ENCODE data around the gene VRTN.
A peak's percentile ranks its signal among the peaks of the same experiment; 100 is the strongest.

VRTN gene

DNA sequence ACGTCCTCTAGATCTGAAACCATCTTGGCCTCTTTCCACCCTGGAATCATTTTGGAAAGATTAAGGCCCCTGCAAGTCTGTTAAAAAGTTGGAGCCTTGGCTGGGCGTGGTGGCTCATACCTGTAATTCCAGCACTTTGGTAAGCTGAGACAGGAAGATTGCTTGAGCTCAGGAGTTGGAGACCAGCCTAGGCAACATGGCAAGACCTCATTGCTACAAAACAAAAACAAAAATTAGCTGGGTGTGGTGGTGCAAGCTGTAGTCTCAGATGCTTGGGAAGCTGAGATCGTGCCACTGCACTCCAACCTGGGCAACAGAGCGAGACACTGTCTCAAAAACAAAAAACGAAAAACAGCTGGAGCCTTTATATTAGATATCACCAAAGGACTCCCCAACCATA is 34.7 kb upstream of the VRTN start:
- TF ChIP-seq, protein P1, sequence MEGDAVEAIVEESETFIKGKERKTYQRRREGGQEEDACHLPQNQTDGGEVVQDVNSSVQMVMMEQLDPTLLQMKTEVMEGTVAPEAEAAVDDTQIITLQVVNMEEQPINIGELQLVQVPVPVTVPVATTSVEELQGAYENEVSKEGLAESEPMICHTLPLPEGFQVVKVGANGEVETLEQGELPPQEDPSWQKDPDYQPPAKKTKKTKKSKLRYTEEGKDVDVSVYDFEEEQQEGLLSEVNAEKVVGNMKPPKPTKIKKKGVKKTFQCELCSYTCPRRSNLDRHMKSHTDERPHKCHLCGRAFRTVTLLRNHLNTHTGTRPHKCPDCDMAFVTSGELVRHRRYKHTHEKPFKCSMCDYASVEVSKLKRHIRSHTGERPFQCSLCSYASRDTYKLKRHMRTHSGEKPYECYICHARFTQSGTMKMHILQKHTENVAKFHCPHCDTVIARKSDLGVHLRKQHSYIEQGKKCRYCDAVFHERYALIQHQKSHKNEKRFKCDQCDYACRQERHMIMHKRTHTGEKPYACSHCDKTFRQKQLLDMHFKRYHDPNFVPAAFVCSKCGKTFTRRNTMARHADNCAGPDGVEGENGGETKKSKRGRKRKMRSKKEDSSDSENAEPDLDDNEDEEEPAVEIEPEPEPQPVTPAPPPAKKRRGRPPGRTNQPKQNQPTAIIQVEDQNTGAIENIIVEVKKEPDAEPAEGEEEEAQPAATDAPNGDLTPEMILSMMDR (conservative IDR thresholded peaks at IDR 0.05; ENCODE audit: low read depth, low read length) = no peak
- Histone ChIP-seq H3K27ac (no peak overlapping the region), H3K4me3 (IDR thresholded peaks at IDR 0.05; ENCODE audit: insufficient read depth, low read depth, low read length) (no peak overlapping the region), H3K9ac (no peak overlapping the region), H3K4me2 (no peak overlapping the region), H3K79me2 (ENCODE audit: insufficient read depth, low read depth) (no peaks in the 10 kb centered on the region), H3K36me3 (ENCODE audit: insufficient read depth) (no peaks in the 10 kb centered on the region), H4K20me1 (ENCODE audit: insufficient read depth) (no peaks in the 10 kb centered on the region), H3K4me1 (ENCODE audit: low read depth, poor library complexity, severe bottlenecking) (no peaks in the 10 kb centered on the region), H2AFZ (ENCODE audit: low read depth) (no peak overlapping the region), H3K27me3 (ENCODE audit: insufficient read depth, low read depth) (no peaks in the 10 kb centered on the region)

DNA sequence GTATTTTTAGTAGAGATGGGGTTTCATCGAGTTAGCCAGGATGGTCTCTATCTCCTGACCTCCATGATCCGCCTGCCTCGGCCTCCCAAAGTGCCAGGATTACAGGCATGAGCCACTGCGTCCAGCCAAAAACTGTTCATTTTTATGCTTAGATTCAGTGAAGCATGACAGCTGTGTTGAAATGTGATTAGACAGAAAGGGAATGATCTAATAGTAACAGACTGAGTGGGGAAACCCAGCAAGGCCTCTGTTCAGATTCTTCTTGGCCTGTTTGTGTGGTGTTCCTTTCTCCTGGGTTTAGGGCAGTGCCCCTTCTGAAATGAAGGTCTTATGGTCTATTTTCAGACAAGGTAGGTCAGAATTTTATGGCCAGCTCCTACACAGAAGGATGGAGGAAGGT is 33.7 kb upstream of the VRTN start:
- no peak overlapping the region for H3K4me2 ChIP-seq
- no peak overlapping the region for H3K4me3 ChIP-seq (IDR thresholded peaks at IDR 0.05; ENCODE audit: insufficient read depth, low read depth, low read length)
- no peaks in the 10 kb centered on the region for H3K79me2 ChIP-seq (ENCODE audit: insufficient read depth, low read depth)
- no peak overlapping the region for H2AFZ ChIP-seq (ENCODE audit: low read depth)
- H3K27ac ChIP-seq = no peak overlapping the region
- no peaks in the 10 kb centered on the region for H3K27me3 ChIP-seq (ENCODE audit: insufficient read depth, low read depth)
- no peaks in the 10 kb centered on the region for H3K36me3 ChIP-seq (ENCODE audit: insufficient read depth)
- H3K4me1 ChIP-seq (ENCODE audit: low read depth, poor library complexity, severe bottlenecking) = no peaks in the 10 kb centered on the region
- TF ChIP-seq, protein P1 (conservative IDR thresholded peaks at IDR 0.05; ENCODE audit: low read depth, low read length) = no peak
- H3K9ac ChIP-seq = no peak overlapping the region
- H4K20me1 ChIP-seq (ENCODE audit: insufficient read depth) = no peaks in the 10 kb centered on the region

DNA sequence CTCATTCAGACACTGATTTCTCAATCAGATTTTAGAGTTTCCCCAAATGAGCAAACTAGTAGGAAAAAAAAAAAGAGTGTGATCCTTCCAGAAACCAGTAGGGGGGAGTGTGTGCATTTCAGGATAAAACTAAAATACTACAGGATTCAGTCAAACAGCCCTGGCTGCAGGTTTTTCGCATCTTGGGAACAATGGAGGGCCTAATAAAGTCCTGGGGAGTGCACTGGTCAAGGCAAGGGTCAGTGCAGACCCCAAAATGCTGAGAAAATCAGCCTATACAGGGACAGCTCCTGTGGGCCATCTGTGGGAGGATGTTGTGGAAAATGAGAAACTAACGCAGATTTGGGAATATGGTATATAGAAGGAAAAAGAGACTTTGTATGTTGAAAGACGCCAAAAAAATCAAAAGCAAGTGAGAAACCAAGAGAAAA is 23.3 kb upstream of the VRTN start:
- Histone ChIP-seq H3K9ac (no peak overlapping the region), H3K4me3 (IDR thresholded peaks at IDR 0.05; ENCODE audit: insufficient read depth, low read depth, low read length) (no peak overlapping the region), H3K27ac (no peak overlapping the region), H4K20me1 (ENCODE audit: insufficient read depth) (no peaks in the 10 kb centered on the region), H3K79me2 (ENCODE audit: insufficient read depth, low read depth) (no peaks in the 10 kb centered on the region), H3K4me2 (no peak overlapping the region), H3K27me3 (ENCODE audit: insufficient read depth, low read depth) (no peaks in the 10 kb centered on the region), H2AFZ (ENCODE audit: low read depth) (no peak overlapping the region), H3K36me3 (ENCODE audit: insufficient read depth) (no peaks in the 10 kb centered on the region), H3K4me1 (ENCODE audit: low read depth, poor library complexity, severe bottlenecking) (no peaks in the 10 kb centered on the region)
- TF ChIP-seq, protein P1 (conservative IDR thresholded peaks at IDR 0.05; ENCODE audit: low read depth, low read length) = peak; percentile 72

DNA sequence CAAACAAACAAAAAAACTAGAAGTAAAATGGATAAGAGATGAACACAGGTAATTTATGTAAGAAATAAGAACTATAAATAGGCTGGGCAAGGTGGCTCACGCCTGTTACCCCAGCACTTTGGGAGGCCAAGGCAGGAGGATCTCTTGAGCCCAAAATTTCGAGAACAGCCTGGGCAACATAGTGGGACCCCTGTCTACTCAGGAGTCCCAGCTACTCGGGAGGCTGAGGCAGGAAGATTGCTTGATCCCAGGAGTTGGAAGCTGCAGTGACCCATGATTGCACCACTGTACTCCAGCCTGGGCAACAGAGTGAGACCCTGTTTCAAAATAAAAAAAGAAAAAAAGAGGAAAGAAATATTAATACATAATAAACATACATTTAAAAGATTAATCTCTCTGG is 22.8 kb upstream of the VRTN start:
- no peaks in the 10 kb centered on the region for H3K4me1 ChIP-seq (ENCODE audit: low read depth, poor library complexity, severe bottlenecking)
- H3K79me2 ChIP-seq (ENCODE audit: insufficient read depth, low read depth) = no peaks in the 10 kb centered on the region
- no peaks in the 10 kb centered on the region for H3K36me3 ChIP-seq (ENCODE audit: insufficient read depth)
- H3K4me2 ChIP-seq = no peak overlapping the region
- no peak overlapping the region for H3K27ac ChIP-seq
- H2AFZ ChIP-seq (ENCODE audit: low read depth) = no peak overlapping the region
- no peak overlapping the region for H3K4me3 ChIP-seq (IDR thresholded peaks at IDR 0.05; ENCODE audit: insufficient read depth, low read depth, low read length)
- no peak overlapping the region for H3K9ac ChIP-seq
- H3K27me3 ChIP-seq (ENCODE audit: insufficient read depth, low read depth) = no peaks in the 10 kb centered on the region
- TF ChIP-seq, protein P1 (conservative IDR thresholded peaks at IDR 0.05; ENCODE audit: low read depth, low read length) = no peak
- H4K20me1 ChIP-seq (ENCODE audit: insufficient read depth) = no peaks in the 10 kb centered on the region

All from KMS-11 (cell line).